ENCODE measurements around the gene CCT3. TPM values are rescaled to one million over a fixed set of nuclear protein-coding genes. Genes with fewer than 3 reads are reported as not detected.

The CCT3 gene
- total RNA-seq, 1 donor from 2014 or later = 109 TPM

DNA sequence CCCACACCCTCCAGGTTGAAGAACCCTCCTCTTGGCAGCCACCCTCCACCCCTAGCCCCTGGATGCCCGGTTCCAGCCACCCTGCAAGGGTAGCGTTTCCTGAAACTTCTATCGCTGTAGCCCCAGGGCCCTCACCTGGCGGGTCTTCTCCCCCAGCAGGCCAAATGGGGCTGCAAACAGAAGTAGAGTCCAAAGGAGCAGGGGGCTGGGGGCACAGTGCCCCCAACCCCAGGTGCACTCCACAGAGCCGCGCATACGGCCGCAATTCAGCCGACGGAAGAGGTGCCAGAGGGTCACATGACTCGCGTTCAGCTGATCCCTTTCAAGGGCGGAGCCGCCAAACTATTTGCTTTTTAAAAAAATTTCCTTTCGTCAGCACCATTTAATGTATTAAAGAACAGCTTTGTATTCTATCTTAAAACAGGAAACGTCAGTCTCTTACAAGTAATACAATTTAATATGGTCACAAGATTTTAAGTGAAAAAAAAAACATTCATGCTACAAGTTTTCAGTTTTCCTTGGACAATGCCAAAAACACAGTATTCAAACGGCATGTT is 42.6 kb downstream of the CCT3 start, which contains the start of gene GLMP:
TSS of gene GLMP (minus strand) at position 289 of the 557 bp plus-strand sequence. CDS start at position 255, 34 bp downstream.
- TF ChIP-seq, protein P1, sequence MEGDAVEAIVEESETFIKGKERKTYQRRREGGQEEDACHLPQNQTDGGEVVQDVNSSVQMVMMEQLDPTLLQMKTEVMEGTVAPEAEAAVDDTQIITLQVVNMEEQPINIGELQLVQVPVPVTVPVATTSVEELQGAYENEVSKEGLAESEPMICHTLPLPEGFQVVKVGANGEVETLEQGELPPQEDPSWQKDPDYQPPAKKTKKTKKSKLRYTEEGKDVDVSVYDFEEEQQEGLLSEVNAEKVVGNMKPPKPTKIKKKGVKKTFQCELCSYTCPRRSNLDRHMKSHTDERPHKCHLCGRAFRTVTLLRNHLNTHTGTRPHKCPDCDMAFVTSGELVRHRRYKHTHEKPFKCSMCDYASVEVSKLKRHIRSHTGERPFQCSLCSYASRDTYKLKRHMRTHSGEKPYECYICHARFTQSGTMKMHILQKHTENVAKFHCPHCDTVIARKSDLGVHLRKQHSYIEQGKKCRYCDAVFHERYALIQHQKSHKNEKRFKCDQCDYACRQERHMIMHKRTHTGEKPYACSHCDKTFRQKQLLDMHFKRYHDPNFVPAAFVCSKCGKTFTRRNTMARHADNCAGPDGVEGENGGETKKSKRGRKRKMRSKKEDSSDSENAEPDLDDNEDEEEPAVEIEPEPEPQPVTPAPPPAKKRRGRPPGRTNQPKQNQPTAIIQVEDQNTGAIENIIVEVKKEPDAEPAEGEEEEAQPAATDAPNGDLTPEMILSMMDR (IDR thresholded peaks at IDR 0.05) = no peak
- Histone ChIP-seq H3K36me3 (no peaks in the 10 kb centered on the region), H3K27ac (peak within 1 kb of the TSS; percentile 35 to 49), H3K4me1 (peaks cover 7 to 11% of the 10 kb centered on the region in 2 donors), H3K27me3 (no peaks in the 10 kb centered on the region), H3K9me3 (no peaks in the 10 kb centered on the region), H3K4me3 (peak within 1 kb of the TSS; percentile 72 to 73)
- intact Hi-C loops (cut with DNase I) = no loop called here
- DNase-seq (ENCODE audit: low spot score in 2 of 2) = peak in 1 of 2 donors; percentile 77

DNA sequence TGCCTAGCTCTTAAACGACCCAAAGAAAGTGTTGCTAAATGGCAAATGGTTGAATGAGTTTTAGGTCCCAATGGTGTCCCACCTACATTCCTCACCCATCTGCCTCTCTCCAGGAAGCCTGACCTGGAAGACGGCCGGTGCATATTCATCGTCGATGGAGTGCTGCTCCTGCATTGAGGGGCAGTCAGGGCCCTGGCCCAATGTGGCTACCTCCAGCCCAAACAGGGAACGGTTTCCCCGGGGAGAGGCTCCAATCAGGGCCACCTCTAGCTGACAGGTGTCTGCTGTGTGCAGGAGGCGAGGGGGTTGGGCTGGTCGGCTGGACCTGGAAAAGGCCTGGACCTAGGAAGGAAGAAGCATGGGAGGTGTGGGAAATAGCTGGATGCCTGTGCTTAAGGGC is 44.2 kb downstream of the CCT3 start:
- no peak overlapping the region for H3K27ac ChIP-seq
- TF ChIP-seq, protein P1 (IDR thresholded peaks at IDR 0.05) = no peak
- H3K27me3 ChIP-seq = no peaks in the 10 kb centered on the region
- H3K36me3 ChIP-seq = peaks cover 3 to 4% of the 10 kb centered on the region in 2 donors
- no peaks in the 10 kb centered on the region for H3K9me3 ChIP-seq
- no peak overlapping the region for H3K4me3 ChIP-seq
- intact Hi-C loops (cut with DNase I) = no loop called here
- no peak for DNase-seq (ENCODE audit: low spot score in 2 of 2)
- peaks cover 7 to 11% of the 10 kb centered on the region in 2 donors for H3K4me1 ChIP-seq

DNA sequence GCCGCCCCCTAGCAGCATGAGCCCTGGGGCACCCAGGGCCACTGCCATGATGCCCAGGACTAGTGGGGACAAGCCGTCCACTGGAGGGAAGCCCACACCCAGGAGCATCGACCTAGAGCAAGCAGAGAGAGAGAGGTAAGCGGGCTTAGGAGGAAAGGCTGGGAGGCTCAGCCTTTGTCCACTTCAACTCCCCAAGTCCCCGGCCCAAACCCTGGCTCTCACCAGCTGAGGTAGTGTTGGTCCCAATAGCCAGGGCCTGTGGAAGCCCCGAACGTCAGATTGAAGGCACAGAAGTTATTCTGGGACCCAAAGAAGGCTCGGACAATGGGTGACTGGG is 45.0 kb downstream of the CCT3 start:
- intact Hi-C loops (cut with DNase I) = no loop called here
- Histone ChIP-seq H3K9me3 (no peaks in the 10 kb centered on the region), H3K27ac (no peak overlapping the region), H3K36me3 (peaks cover 4 to 7% of the 10 kb centered on the region in 2 donors), H3K27me3 (no peaks in the 10 kb centered on the region), H3K4me3 (no peak overlapping the region), H3K4me1 (peaks cover 7 to 11% of the 10 kb centered on the region in 2 donors)
- DNase-seq (ENCODE audit: low spot score in 2 of 2) = no peak
- TF ChIP-seq, protein P1 (IDR thresholded peaks at IDR 0.05) = no peak

DNA sequence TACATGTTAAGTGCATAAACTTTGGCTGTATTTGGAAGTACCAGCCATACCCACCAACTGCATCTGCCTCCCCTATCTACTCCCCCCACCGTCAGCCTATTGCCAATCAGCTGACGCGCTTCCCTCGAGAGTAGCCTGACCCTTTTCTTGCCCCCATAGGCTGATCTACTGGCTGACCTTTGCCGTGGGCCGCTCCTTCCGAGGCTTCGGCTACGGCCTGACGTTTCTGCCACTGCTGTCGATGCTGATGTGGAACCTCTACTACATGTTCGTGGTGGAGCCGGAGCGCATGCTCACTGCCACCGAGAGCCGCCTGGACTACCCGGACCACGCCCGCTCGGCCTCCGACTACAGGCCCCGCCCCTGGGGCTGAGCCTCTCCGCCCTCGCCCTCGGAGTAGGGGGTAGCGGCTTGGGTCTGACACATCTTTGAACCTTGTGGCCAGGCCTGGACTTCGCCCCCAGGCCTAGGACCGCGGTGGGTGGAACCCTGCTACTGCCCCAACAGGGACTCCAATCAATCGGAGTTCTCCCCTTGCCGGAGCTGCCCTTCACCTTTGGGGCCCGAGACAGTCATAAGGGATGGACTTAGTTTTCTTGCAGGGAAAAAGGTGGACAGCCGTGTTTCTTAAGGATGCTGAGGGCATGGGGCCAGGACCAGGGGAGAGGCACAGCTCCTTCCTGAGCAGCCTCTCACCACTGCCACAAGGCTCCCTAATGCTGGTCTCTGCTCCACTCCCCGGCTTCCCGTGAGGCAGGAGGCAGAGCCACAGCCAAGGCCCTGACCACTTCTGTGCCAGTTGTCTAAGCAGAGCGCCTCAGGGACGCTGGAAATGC is 46.6 kb downstream of the CCT3 start:
- no peaks in the 10 kb centered on the region for H3K27me3 ChIP-seq
- H3K4me1 ChIP-seq = peaks cover 7 to 11% of the 10 kb centered on the region in 2 donors
- H3K36me3 ChIP-seq = peaks cover 4 to 7% of the 10 kb centered on the region in 2 donors
- TF ChIP-seq, protein P1 (IDR thresholded peaks at IDR 0.05) = no peak
- H3K4me3 ChIP-seq = peak overlapping the region; percentile 54 to 65
- peak; percentile 79 to 94 for DNase-seq (ENCODE audit: low spot score in 2 of 2)
- H3K9me3 ChIP-seq = no peaks in the 10 kb centered on the region
- intact Hi-C loops (cut with DNase I) = no loop called here
- H3K27ac ChIP-seq = peak overlapping the region; percentile 87 to 90

DNA sequence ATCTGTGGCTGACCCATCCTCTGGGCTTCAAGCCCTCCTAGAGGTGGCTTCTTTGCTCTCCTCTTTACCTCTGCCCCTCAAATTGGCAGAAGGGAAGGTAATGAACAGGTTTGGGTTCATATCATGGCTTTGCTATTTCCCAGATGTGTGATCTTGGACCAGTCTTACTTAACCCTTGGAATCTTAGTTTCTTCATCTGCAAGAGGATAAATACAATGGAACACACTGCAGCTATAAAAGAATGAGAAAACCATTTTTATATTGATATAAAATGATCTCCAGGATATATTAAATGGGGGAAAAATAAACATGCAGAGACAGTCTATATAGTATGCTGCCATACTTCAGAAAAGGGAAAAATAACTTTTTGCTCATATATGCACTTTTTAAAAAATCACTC is 48.2 kb downstream of the CCT3 start:
- Histone ChIP-seq H3K4me1 (peaks cover 6 to 7% of the 10 kb centered on the region in 2 donors), H3K36me3 (peaks cover 4 to 7% of the 10 kb centered on the region in 2 donors), H3K27me3 (no peaks in the 10 kb centered on the region), H3K27ac (no peak overlapping the region), H3K9me3 (no peaks in the 10 kb centered on the region), H3K4me3 (no peak overlapping the region)
- DNase-seq (ENCODE audit: low spot score in 2 of 2) = no peak
- TF ChIP-seq, protein P1 (IDR thresholded peaks at IDR 0.05) = no peak
- intact Hi-C loops (cut with DNase I) = no loop called here
